H9 (cell line): ENCODE measurements around the gene ADGRL3. TPM values are rescaled to one million over a fixed set of nuclear protein-coding genes. Genes with fewer than 3 reads are reported as not detected.

ENCODE experiments used
- DNase-seq: peaks from one replicate; pipeline ENCODE4 v3.0.0-alpha.2; 2017
- H2AFZ ChIP-seq: one replicate; pipeline ENCODE4 v1.6.1; 2013; ENCODE audit warnings: mild to moderate bottlenecking, low read length, control low read depth, moderate library complexity
- H2AK5ac ChIP-seq: 2 replicates; pipeline ENCODE4 v1.6.1; 2013; ENCODE audit warnings: low read length, control low read depth, mixed read lengths; ENCODE audit not compliant: insufficient read length
- H2BK120ac ChIP-seq: one replicate; pipeline ENCODE4 v1.6.1; 2013; ENCODE audit warnings: low read depth, mild to moderate bottlenecking, low read length, control low read depth, inconsistent platforms; ENCODE audit not compliant: poor library complexity, severe bottlenecking
- H2BK12ac ChIP-seq: 2 replicates; pipeline ENCODE4 v1.6.1; 2013; ENCODE audit warnings: low read length, control low read depth, mixed read lengths, low read depth; ENCODE audit not compliant: insufficient read length
- H2BK15ac ChIP-seq: 2 replicates; pipeline ENCODE4 v1.6.1; 2013; ENCODE audit warnings: low read depth, low read length, control low read depth
- H2BK20ac ChIP-seq: one replicate; pipeline ENCODE4 v1.6.1; 2013; ENCODE audit warnings: low read depth, mild to moderate bottlenecking, low read length, control low read depth, inconsistent platforms; ENCODE audit not compliant: poor library complexity, severe bottlenecking
- H2BK5ac ChIP-seq: 2 replicates; pipeline ENCODE4 v1.6.1; 2013; ENCODE audit warnings: low read length, control low read depth, mixed read lengths; ENCODE audit not compliant: insufficient read length
- H3K14ac ChIP-seq: 2 replicates; pipeline ENCODE4 v1.6.1; 2013; ENCODE audit warnings: low read length, control low read depth; ENCODE audit not compliant: insufficient read depth
- H3K18ac ChIP-seq: 2 replicates; pipeline ENCODE4 v1.6.1; 2013; ENCODE audit warnings: low read depth, mild to moderate bottlenecking, mixed read lengths, low read length, control low read depth; ENCODE audit not compliant: insufficient read length
- H3K23ac ChIP-seq: 2 replicates; pipeline ENCODE4 v1.6.1; 2013; ENCODE audit warnings: low read length, control low read depth, mixed read lengths, low read depth; ENCODE audit not compliant: insufficient read length
- H3K23me2 ChIP-seq: 2 replicates; pipeline ENCODE4 v1.6.1; 2013; ENCODE audit warnings: low read depth, mild to moderate bottlenecking, mixed read lengths, low read length, control low read depth; ENCODE audit not compliant: insufficient read length, poor library complexity, severe bottlenecking
- H3K27ac ChIP-seq: 2 replicates; pipeline ENCODE4 v1.5.1; 2013; ENCODE audit warnings: low read length, control low read depth, mixed read lengths, low read depth; ENCODE audit not compliant: insufficient read length
- H3K27me3 ChIP-seq: 2 replicates; pipeline ENCODE4 v1.6.1; 2013; ENCODE audit warnings: low read length, control low read depth, inconsistent platforms; ENCODE audit not compliant: insufficient read depth
- H3K4ac ChIP-seq: 2 replicates; pipeline ENCODE4 v1.6.1; 2013; ENCODE audit warnings: low read depth, mild to moderate bottlenecking, control low read depth, inconsistent platforms, low read length, moderate library complexity
- H3K4me1 ChIP-seq: 2 replicates; pipeline ENCODE4 v1.6.1; 2013; ENCODE audit warnings: low read length, control low read depth, inconsistent platforms; ENCODE audit not compliant: insufficient read depth
- H3K4me2 ChIP-seq: 2 replicates; pipeline ENCODE4 v1.6.1; 2013; ENCODE audit warnings: low read length, control low read depth, mixed read lengths; ENCODE audit not compliant: insufficient read length, insufficient read depth
- H3K56ac ChIP-seq: 2 replicates; pipeline ENCODE4 v1.6.1; 2013; ENCODE audit warnings: low read depth, mild to moderate bottlenecking, mixed read lengths, low read length, control low read depth; ENCODE audit not compliant: insufficient read length
- H3K79me1 ChIP-seq: 2 replicates; pipeline ENCODE4 v1.6.1; 2013; ENCODE audit warnings: low read depth, mild to moderate bottlenecking, moderate library complexity, low read length, control low read depth, inconsistent platforms; ENCODE audit not compliant: insufficient read depth, poor library complexity, severe bottlenecking
- H3K79me2 ChIP-seq: 2 replicates; pipeline ENCODE4 v1.6.1; 2013; ENCODE audit warnings: low read length, control low read depth, inconsistent platforms; ENCODE audit not compliant: insufficient read depth
- H3K9ac ChIP-seq: 2 replicates; pipeline ENCODE4 v1.6.1; 2013; ENCODE audit warnings: low read length, control low read depth, mixed read lengths; ENCODE audit not compliant: insufficient read length; ENCODE audit errors: extremely low read depth
- H3K9me3 ChIP-seq: one replicate; pipeline ENCODE4 v1.6.1; 2013; ENCODE audit warnings: low read depth, low read length, inconsistent platforms; ENCODE audit not compliant: control insufficient read depth
- H3T11ph ChIP-seq: one replicate; pipeline ENCODE4 v1.6.1; 2013; ENCODE audit warnings: mild to moderate bottlenecking, low read length, control low read depth, inconsistent platforms
- H4K20me1 ChIP-seq: one replicate; pipeline ENCODE4 v1.6.1; 2013; ENCODE audit not compliant: control insufficient read depth, insufficient read length, insufficient read depth
- H4K5ac ChIP-seq: 2 replicates; pipeline ENCODE4 v1.6.1; 2013; ENCODE audit warnings: low read depth, mild to moderate bottlenecking, mixed read lengths, low read length, control low read depth; ENCODE audit not compliant: insufficient read length
- H4K8ac ChIP-seq: replicated peaks from 2 replicates; pipeline ENCODE4 v1.6.1; 2013; ENCODE audit warnings: low read length, control low read depth, mixed read lengths, low read depth; ENCODE audit not compliant: insufficient read length
- H4K91ac ChIP-seq: 2 replicates; pipeline ENCODE4 v1.6.1; 2013; ENCODE audit warnings: low read depth, mild to moderate bottlenecking, moderate library complexity, mixed read lengths, low read length, control low read depth; ENCODE audit not compliant: insufficient read length
- H3K27ac Mint-ChIP-seq, 3 experiments: 2 replicates in 2 of 3; 3 replicates in 1 of 3; pipeline ENCODE4 v1.8.0; 2020 to 2021; ENCODE audit warnings: mixed read lengths in 3 of 3, mild to moderate bottlenecking in 1 of 3, moderate library complexity in 1 of 3
- H3K27me3 Mint-ChIP-seq: 2 replicates; pipeline ENCODE4 v1.8.0; 2021; ENCODE audit warnings: low read depth, mild to moderate bottlenecking, moderate library complexity, mixed read lengths
- H3K36me3 Mint-ChIP-seq, 3 experiments: 2 replicates in 2 of 3; 3 replicates in 1 of 3; pipeline ENCODE4 v1.8.0; 2020 to 2021; ENCODE audit warnings: low read depth in 3 of 3, mixed read lengths in 3 of 3; ENCODE audit not compliant: insufficient read depth in 1 of 3
- H3K4me1 Mint-ChIP-seq, 2 experiments: 2 replicates each; pipeline ENCODE4 v1.8.0; 2020; ENCODE audit warnings: mixed read lengths in 2 of 2
- H3K4me3 Mint-ChIP-seq, 2 experiments: 2 replicates in 1 of 2; 3 replicates in 1 of 2; pipeline ENCODE4 v1.8.0; 2020 to 2021; ENCODE audit warnings: mild to moderate bottlenecking in 2 of 2, mixed read lengths in 2 of 2, moderate library complexity in 1 of 2
- H3K9me3 Mint-ChIP-seq, 2 experiments: 2 replicates in 1 of 2; 3 replicates in 1 of 2; pipeline ENCODE4 v1.8.0; 2020; ENCODE audit warnings: mild to moderate bottlenecking in 2 of 2, mixed read lengths in 2 of 2, moderate library complexity in 1 of 2
- CTCF ChIP-seq: fragments of 200-600 bp; sonication (generic); conservative IDR thresholded peaks from 3 replicates; pipeline ENCODE4 v1.8.0; 2021; ENCODE audit warnings: antibody characterized with exemption, mild to moderate bottlenecking
- WGBS: extraction: QIAGEN DNeasy Blood & Tissue Kit; methylation state at CpG from one replicate; pipeline ENCODE4 v1.1.7; 2013; ENCODE audit warnings: missing lambda C conversion rate, low lambda C conversion rate, mixed read lengths; ENCODE audit not compliant: insufficient read length; ENCODE audit errors: extremely low coverage; 5-methylcytosine and 5-hydroxymethylcytosine counted together
- total RNA-seq: library from RNA; stranded (reverse); gene quantifications from 2 replicates; pipeline ENCODE4 v1.2.1, GENCODE V29; 2021

ADGRL3 gene
- total RNA-seq, 1 experiment from 2014 or later: 5.9 TPM

- Histone ChIP-seq H3K9ac (no peak overlapping the region), H3K23ac (no peak overlapping the region), H4K5ac (no peak overlapping the region), H2AFZ (no peak overlapping the region), H2BK5ac (no peak overlapping the region), H3K23me2 (no peaks in the 10 kb centered on the region), H3T11ph (no peak overlapping the region), H2AK5ac (no peak overlapping the region), H3K56ac (no peak overlapping the region), H3K4ac (no peak overlapping the region), H3K79me1 (no peaks in the 10 kb centered on the region), H3K4me1 (no peaks in the 10 kb centered on the region), H2BK15ac (no peak overlapping the region), H2BK12ac (no peak overlapping the region), H3K9me3 (no peaks in the 10 kb centered on the region), H3K27me3 (no peaks in the 10 kb centered on the region), H3K4me2 (no peak overlapping the region), H3K14ac (no peak overlapping the region), H2BK120ac (no peak overlapping the region), H4K8ac (no peak overlapping the region), H3K27ac (no peak overlapping the region), H2BK20ac (no peak overlapping the region), H3K79me2 (no peaks in the 10 kb centered on the region), H3K18ac (no peak overlapping the region), H4K91ac (no peak overlapping the region), H4K20me1 (no peaks in the 10 kb centered on the region)
- WGBS: no CpG with 5 or more reads among the region's 1 CpG
- no peak overlapping the region for H3K27ac Mint-ChIP-seq
- no peaks in the 10 kb centered on the region for H3K4me1 Mint-ChIP-seq
- no peak for DNase-seq
- H3K36me3 Mint-ChIP-seq: peaks cover 3 to 14% (median 9%) of the 10 kb centered on the region in 3 experiments; a peak in 5 of 7 replicates
- no peak overlapping the region for H3K4me3 Mint-ChIP-seq
- H3K27me3 Mint-ChIP-seq: no peaks in the 10 kb centered on the region
- peaks cover 0 to 8% of the 10 kb centered on the region in 2 experiments; a peak in 3 of 5 replicates for H3K9me3 Mint-ChIP-seq
- no peak for TF ChIP-seq CTCF
Measured at GRCh38 chr4:61671599-61671998, 471.5 kb downstream of the ADGRL3 start.
